ENCODE results near the gene BCDIN3D. TPM values are rescaled to one million over a fixed set of nuclear protein-coding genes. Genes with fewer than 3 reads are reported as not detected.
A peak's percentile ranks its signal among the peaks of the same experiment; 100 is the strongest.

The BCDIN3D gene
- total RNA-seq, 2 donors from 2014 or later, result 1.3 to 3.6 TPM

- no peaks in the 10 kb centered on the region for H3K27me3 ChIP-seq
These were observed 24.9 kb upstream of the BCDIN3D start for GRCh38 chr12:49867570-49868341.

GRCh38 chr12:49866859-49867569 is 24.1 kb upstream of the BCDIN3D start:
- 21 to 32% methylated on average over 7 to 19 of the region's 19 CpGs for WGBS, 2 donors
- peak; percentile 89 to 97 (median 94) for TF ChIP-seq CTCF (IDR thresholded peaks at IDR 0.05)
- no peak for TF ChIP-seq POLR2A (IDR thresholded peaks at IDR 0.05)
- peak; percentile 71 for ATAC-seq
- peaks cover 29% of the 10 kb centered on the region for H3K4me1 ChIP-seq
- H3K36me3 ChIP-seq (replicated peaks in 1 of 2; ENCODE audit: insufficient read depth in 1 of 2, low read depth in 2 of 2), result no peaks in the 10 kb centered on the region
- no peak overlapping the region for H3K4me3 ChIP-seq
- DNase-seq, result peak; percentile 79 to 86 (median 80)
- H3K9me3 ChIP-seq, result no peaks in the 10 kb centered on the region
- intact Hi-C loops (cut with DNase I), result no loop called here
- no peak overlapping the region for H3K27ac ChIP-seq
- no peaks in the 10 kb centered on the region for H3K27me3 ChIP-seq

More at GRCh38 chr12:49867570-49868341, 24.9 kb upstream of the BCDIN3D start:
- intact Hi-C loops (cut with DNase I), result no loop called here
- no peaks in the 10 kb centered on the region for H3K9me3 ChIP-seq
- H3K27ac ChIP-seq, result peak overlapping the region in 3 of 4 donors; percentile 55 to 59 (median 59)
- DNase-seq (no peak), ATAC-seq (no peak)
- H3K4me1 ChIP-seq, result peaks cover 29% of the 10 kb centered on the region
- no peaks in the 10 kb centered on the region for H3K36me3 ChIP-seq (replicated peaks in 1 of 2; ENCODE audit: insufficient read depth in 1 of 2, low read depth in 2 of 2)
- H3K4me3 ChIP-seq, result no peak overlapping the region
- TF ChIP-seq POLR2A (IDR thresholded peaks at IDR 0.05) (no peak), CTCF (IDR thresholded peaks at IDR 0.05) (no peak)
- 48 to 58% methylated on average over 10 to 11 of the region's 11 CpGs for WGBS, 2 donors

- WGBS, 2 donors, result 70 to 80% methylated on average over 8 of the region's 8 CpGs
- Histone ChIP-seq H3K36me3 (replicated peaks in 1 of 2; ENCODE audit: insufficient read depth in 1 of 2, low read depth in 2 of 2) (no peaks in the 10 kb centered on the region), H3K4me3 (no peak overlapping the region), H3K27me3 (no peaks in the 10 kb centered on the region), H3K4me1 (peaks cover 29% of the 10 kb centered on the region), H3K27ac (no peak overlapping the region), H3K9me3 (no peaks in the 10 kb centered on the region)
- DNase-seq, result no peak
- ATAC-seq, result no peak
- intact Hi-C loops (cut with DNase I), result no loop called here
- TF ChIP-seq POLR2A (IDR thresholded peaks at IDR 0.05) (no peak), CTCF (IDR thresholded peaks at IDR 0.05) (no peak)
These were observed 22.9 kb upstream of the BCDIN3D start for GRCh38 chr12:49865782-49866135.

GRCh38 chr12:49865109-49865781 is 22.3 kb upstream of the BCDIN3D start:
- intact Hi-C loops (cut with DNase I), result no loop called here

More at GRCh38 chr12:49865109-49865781, 22.3 kb upstream of the BCDIN3D start:
- Histone ChIP-seq H3K9me3 (no peaks in the 10 kb centered on the region), H3K4me3 (no peak overlapping the region), H3K36me3 (replicated peaks in 1 of 2; ENCODE audit: insufficient read depth in 1 of 2, low read depth in 2 of 2) (no peaks in the 10 kb centered on the region), H3K4me1 (peaks cover 29% of the 10 kb centered on the region), H3K27ac (no peak overlapping the region), H3K27me3 (no peaks in the 10 kb centered on the region)
- DNase-seq, result no peak
- ATAC-seq, result no peak
- 79 to 80% methylated on average over 13 of the region's 13 CpGs for WGBS, 2 donors
- TF ChIP-seq POLR2A (IDR thresholded peaks at IDR 0.05) (no peak), CTCF (IDR thresholded peaks at IDR 0.05) (no peak)
